Fibroblast of villous mesenchyme (primary cell): Measurements from ENCODE around the gene SFXN5. TPM values are rescaled to one million over a fixed set of nuclear protein-coding genes. Genes with fewer than 3 reads are reported as not detected.

ENCODE experiments used
- DNase-seq: peaks from one replicate; pipeline ENCODE4 v3.0.0-alpha.2; 2010; ENCODE audit warnings: low read depth
- H3K4me3 ChIP-seq: 2 replicates; pipeline ENCODE4 v1.5.1; 2011; ENCODE audit warnings: low read depth, mild to moderate bottlenecking, low read length
- CTCF ChIP-seq: IDR thresholded peaks from 2 replicates; pipeline ENCODE4 v1.5.1; 2012; ENCODE audit warnings: low read depth, mild to moderate bottlenecking, low read length; ENCODE audit not compliant: insufficient read depth
- total RNA-seq: library from RNA; depleted of rRNA; stranded (reverse); fragments of >200 nt; gene quantifications from 2 replicates; pipeline ENCODE4 v1.2.3, GENCODE V29; 2012

Gene SFXN5
- total RNA-seq, 1 donor = 12.1 TPM

GRCh38 chr2:73075477-73076373 lies 4.2 kb upstream of the SFXN5 start:
- TF ChIP-seq CTCF = no peak
- no peak overlapping the region for H3K4me3 ChIP-seq
- DNase-seq = peak; percentile 32

GRCh38 chr2:73074110-73075069 lies 2.9 kb upstream of the SFXN5 start:
- TF ChIP-seq CTCF = no peak
- H3K4me3 ChIP-seq = no peak overlapping the region
- DNase-seq = no peak

GRCh38 chr2:73072416-73072815 lies 904 bp upstream of the SFXN5 start:
- H3K4me3 ChIP-seq = peak overlapping the region; percentile 80
- DNase-seq = no peak
- TF ChIP-seq CTCF = no peak

- TF ChIP-seq CTCF = no peak
- peak overlapping the region; percentile 80 for H3K4me3 ChIP-seq
- DNase-seq = peak; percentile 45
These were observed 550 bp upstream of the SFXN5 start for GRCh38 chr2:73072129-73072395.

GRCh38 chr2:73070643-73071359 lies 711 bp downstream of the SFXN5 start:
- H3K4me3 ChIP-seq = peak overlapping the region; percentile 80
- TF ChIP-seq CTCF = no peak
- DNase-seq = no peak

- no peak for TF ChIP-seq CTCF
- H3K4me3 ChIP-seq = peak overlapping the region; percentile 80
- peak; percentile 39 for DNase-seq
These were observed 1.5 kb downstream of the SFXN5 start for GRCh38 chr2:73069855-73070642.
